IPS DF 19.7 (cell line): ENCODE measurements around the gene MTX1.
A peak's percentile ranks its signal among the peaks of the same experiment; 100 is the strongest.
"Not testable (repeated sequence)": the region's sequence is repeated elsewhere in the genome, so short reads cannot be mapped to it uniquely, and the experiment has no call there.

Experiments
- DNase-seq: peaks from one replicate; pipeline ENCODE4 v3.0.0-alpha.2; 2013; ENCODE audit warnings: low read depth, low spot score

The MTX1 gene

GRCh38 chr1:155235375-155235774 lies 26.9 kb downstream of the MTX1 start:
- DNase-seq: not testable (repeated sequence)

GRCh38 chr1:155236451-155236850 lies 28.0 kb downstream of the MTX1 start:
- DNase-seq: no peak

GRCh38 chr1:155241069-155241679 lies 32.7 kb downstream of the MTX1 start:
- DNase-seq: no peak

GRCh38 chr1:155241841-155242264 lies 33.4 kb downstream of the MTX1 start:
- no peak for DNase-seq

GRCh38 chr1:155242805-155243358 lies 34.4 kb downstream of the MTX1 start:
- DNase-seq: no peak

- DNase-seq: peak; percentile 96
Measured at GRCh38 chr1:155244368-155245162, 36.1 kb downstream of the MTX1 start.

GRCh38 chr1:155245163-155245524 lies 36.6 kb downstream of the MTX1 start:
- DNase-seq: no peak

- not testable (repeated sequence) for DNase-seq
Measured at GRCh38 chr1:155246796-155247195, 38.3 kb downstream of the MTX1 start.

GRCh38 chr1:155247667-155248553 lies 39.4 kb downstream of the MTX1 start:
- no peak for DNase-seq

GRCh38 chr1:155250246-155250632 lies 41.7 kb downstream of the MTX1 start:
- no peak for DNase-seq

- no peak for DNase-seq
Measured at GRCh38 chr1:155250633-155251449, 42.3 kb downstream of the MTX1 start.

- no peak for DNase-seq
Measured at GRCh38 chr1:155251566-155251965, 43.1 kb downstream of the MTX1 start.

GRCh38 chr1:155253208-155253607 lies 44.7 kb downstream of the MTX1 start:
- DNase-seq: no peak

GRCh38 chr1:155253797-155254196 lies 45.3 kb downstream of the MTX1 start:
- no peak for DNase-seq

GRCh38 chr1:155254228-155254713 lies 45.8 kb downstream of the MTX1 start:
- DNase-seq: no peak

- DNase-seq: no peak
Measured at GRCh38 chr1:155254714-155255242, 46.3 kb downstream of the MTX1 start.

- DNase-seq: no peak
Measured at GRCh38 chr1:155255243-155256007, 46.9 kb downstream of the MTX1 start, which contains the start of gene ENTREP3. Gene ENTREP3, minus strand, starts transcription at chr1:155255483. Its CDS starts 606 bp downstream, at chr1:155254877.

- DNase-seq: no peak
Measured at GRCh38 chr1:155256058-155256852, 47.8 kb downstream of the MTX1 start.

GRCh38 chr1:155260276-155260675 lies 51.8 kb downstream of the MTX1 start:
- DNase-seq: no peak
